ENCODE data around the gene CLEC10A.
"Not testable (repeated sequence)": the region's sequence is repeated elsewhere in the genome, so short reads cannot be mapped to it uniquely, and the experiment has no call there.

The CLEC10A gene

GRCh38 chr17:7120635-7121034, 40.6 kb upstream of the CLEC10A start:
- H2BK12ac ChIP-seq (ENCODE audit: low read length in 2 of 2); H4K91ac ChIP-seq (ENCODE audit: low read length); H3K4me2 ChIP-seq (ENCODE audit: low read length, poor library complexity, severe bottlenecking); H3K9me3 ChIP-seq (ENCODE audit: control insufficient read depth, low read length); H3K14ac ChIP-seq (ENCODE audit: low read length in 2 of 2); H3K4me1 ChIP-seq (ENCODE audit: control insufficient read depth, insufficient read depth, low read depth, low read length); H3K36me3 ChIP-seq (ENCODE audit: control insufficient read depth in 1 of 2, insufficient read depth in 2 of 2, low read depth in 1 of 2, low read length in 2 of 2); DNase-seq; H4K8ac ChIP-seq (ENCODE audit: low read length); H2BK5ac ChIP-seq (ENCODE audit: low read depth, low read length, poor library complexity, severe bottlenecking); H2BK15ac ChIP-seq (ENCODE audit: low read depth, poor library complexity, severe bottlenecking); H3K23ac ChIP-seq (ENCODE audit: low read length in 2 of 2); H3K9ac ChIP-seq (ENCODE audit: low read length); H3K4ac ChIP-seq (ENCODE audit: low read depth in 1 of 2, low read length in 2 of 2); H2AFZ ChIP-seq (ENCODE audit: low read depth, low read length); H3K18ac ChIP-seq (ENCODE audit: low read depth in 1 of 2, low read length in 2 of 2); H2BK120ac ChIP-seq (ENCODE audit: low read depth, low read length); H3K4me3 ChIP-seq (ENCODE audit: insufficient read depth in 1 of 2, low read depth in 1 of 2, low read length in 2 of 2); H3K27ac ChIP-seq (ENCODE audit: low read length, poor library complexity, severe bottlenecking); H2AK5ac ChIP-seq (ENCODE audit: low read length, severe bottlenecking); H3K79me1 ChIP-seq (replicated peaks; ENCODE audit: low read length, poor library complexity, severe bottlenecking): not testable (repeated sequence)
- WGBS, result 93% methylated on average over 12 of the region's 12 CpGs
- H3K27me3 ChIP-seq (ENCODE audit: control insufficient read depth in 1 of 2, insufficient read depth in 1 of 2, low read length in 2 of 2), result peaks cover 26 to 70% of the 10 kb centered on the region in 2 experiments

DNA sequence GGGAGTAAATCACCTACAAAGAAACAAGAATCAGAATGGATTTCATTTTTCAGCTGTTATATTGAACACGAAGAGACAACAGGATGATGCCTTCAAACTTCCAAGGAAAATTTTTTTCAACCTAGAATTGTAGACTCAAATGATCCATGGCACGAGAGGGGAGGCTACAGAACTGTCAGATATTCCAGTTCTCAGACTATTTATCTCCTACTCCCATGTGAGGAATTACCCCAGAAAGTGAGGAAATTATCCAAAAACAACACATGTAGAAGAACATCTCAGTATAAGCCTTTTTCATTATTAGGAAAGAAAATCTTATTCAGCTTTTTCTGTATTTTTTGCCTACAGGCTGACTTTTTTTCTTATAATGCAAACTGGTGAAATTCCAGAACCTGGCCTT, 40.1 kb upstream of the CLEC10A start:
- Histone ChIP-seq H2BK5ac (ENCODE audit: low read depth, low read length, poor library complexity, severe bottlenecking) (no peak overlapping the region), H3K4ac (ENCODE audit: low read depth in 1 of 2, low read length in 2 of 2) (no peak overlapping the region), H3K18ac (ENCODE audit: low read depth in 1 of 2, low read length in 2 of 2) (no peak overlapping the region), H3K14ac (ENCODE audit: low read length in 2 of 2) (no peak overlapping the region), H3K4me2 (ENCODE audit: low read length, poor library complexity, severe bottlenecking) (no peak overlapping the region), H3K4me1 (ENCODE audit: control insufficient read depth, insufficient read depth, low read depth, low read length) (no peaks in the 10 kb centered on the region), H3K23ac (ENCODE audit: low read length in 2 of 2) (no peak overlapping the region), H2AFZ (ENCODE audit: low read depth, low read length) (no peak overlapping the region), H3K27me3 (ENCODE audit: control insufficient read depth in 1 of 2, insufficient read depth in 1 of 2, low read length in 2 of 2) (peaks cover 26 to 70% of the 10 kb centered on the region in 2 experiments), H3K9ac (ENCODE audit: low read length) (no peak overlapping the region), H2BK12ac (ENCODE audit: low read length in 2 of 2) (no peak overlapping the region), H3K27ac (ENCODE audit: low read length, poor library complexity, severe bottlenecking) (no peak overlapping the region), H4K91ac (ENCODE audit: low read length) (no peak overlapping the region), H4K8ac (ENCODE audit: low read length) (no peak overlapping the region), H2BK15ac (ENCODE audit: low read depth, poor library complexity, severe bottlenecking) (no peak overlapping the region), H2AK5ac (ENCODE audit: low read length, severe bottlenecking) (no peak overlapping the region), H3K4me3 (ENCODE audit: insufficient read depth in 1 of 2, low read depth in 1 of 2, low read length in 2 of 2) (no peak overlapping the region), H2BK120ac (ENCODE audit: low read depth, low read length) (no peak overlapping the region), H3K36me3 (ENCODE audit: control insufficient read depth in 1 of 2, insufficient read depth in 2 of 2, low read depth in 1 of 2, low read length in 2 of 2) (no peaks in the 10 kb centered on the region), H3K79me1 (replicated peaks; ENCODE audit: low read length, poor library complexity, severe bottlenecking) (no peaks in the 10 kb centered on the region), H3K9me3 (ENCODE audit: control insufficient read depth, low read length) (peaks cover 3% of the 10 kb centered on the region)
- no peak for DNase-seq
- 86% methylated on average over 2 of the region's 2 CpGs for WGBS

- H3K9me3 ChIP-seq (ENCODE audit: control insufficient read depth, low read length), result peaks cover 3% of the 10 kb centered on the region
- no peaks in the 10 kb centered on the region for H3K36me3 ChIP-seq (ENCODE audit: control insufficient read depth in 1 of 2, insufficient read depth in 2 of 2, low read depth in 1 of 2, low read length in 2 of 2)
- peaks cover 24 to 73% of the 10 kb centered on the region in 2 experiments for H3K27me3 ChIP-seq (ENCODE audit: control insufficient read depth in 1 of 2, insufficient read depth in 1 of 2, low read length in 2 of 2)
- no peak overlapping the region for H2BK12ac ChIP-seq (ENCODE audit: low read length in 2 of 2)
- H3K4me1 ChIP-seq (ENCODE audit: control insufficient read depth, insufficient read depth, low read depth, low read length), result no peaks in the 10 kb centered on the region
- H3K4me2 ChIP-seq (ENCODE audit: low read length, poor library complexity, severe bottlenecking), result no peak overlapping the region
- no peak overlapping the region for H2AK5ac ChIP-seq (ENCODE audit: low read length, severe bottlenecking)
- no peak overlapping the region for H2BK5ac ChIP-seq (ENCODE audit: low read depth, low read length, poor library complexity, severe bottlenecking)
- no peak overlapping the region for H3K4ac ChIP-seq (ENCODE audit: low read depth in 1 of 2, low read length in 2 of 2)
- no peak for DNase-seq
- no peaks in the 10 kb centered on the region for H3K79me1 ChIP-seq (replicated peaks; ENCODE audit: low read length, poor library complexity, severe bottlenecking)
- WGBS, result 88% methylated on average over 11 of the region's 11 CpGs
- no peak overlapping the region for H3K27ac ChIP-seq (ENCODE audit: low read length, poor library complexity, severe bottlenecking)
- H3K4me3 ChIP-seq (ENCODE audit: insufficient read depth in 1 of 2, low read depth in 1 of 2, low read length in 2 of 2), result no peak overlapping the region
- no peak overlapping the region for H3K18ac ChIP-seq (ENCODE audit: low read depth in 1 of 2, low read length in 2 of 2)
- no peak overlapping the region for H3K14ac ChIP-seq (ENCODE audit: low read length in 2 of 2)
- H4K91ac ChIP-seq (ENCODE audit: low read length), result no peak overlapping the region
- H3K9ac ChIP-seq (ENCODE audit: low read length), result no peak overlapping the region
- no peak overlapping the region for H3K23ac ChIP-seq (ENCODE audit: low read length in 2 of 2)
- H4K8ac ChIP-seq (ENCODE audit: low read length), result no peak overlapping the region
- no peak overlapping the region for H2BK15ac ChIP-seq (ENCODE audit: low read depth, poor library complexity, severe bottlenecking)
- no peak overlapping the region for H2BK120ac ChIP-seq (ENCODE audit: low read depth, low read length)
- H2AFZ ChIP-seq (ENCODE audit: low read depth, low read length), result no peak overlapping the region
Measured at GRCh38 chr17:7119314-7119713, 39.3 kb upstream of the CLEC10A start.

GRCh38 chr17:7114875-7115614, 35.0 kb upstream of the CLEC10A start:
- Histone ChIP-seq H2BK12ac (ENCODE audit: low read length in 2 of 2) (no peak overlapping the region), H3K14ac (ENCODE audit: low read length in 2 of 2) (no peak overlapping the region), H2AFZ (ENCODE audit: low read depth, low read length) (no peak overlapping the region), H4K8ac (ENCODE audit: low read length) (no peak overlapping the region), H3K4me2 (ENCODE audit: low read length, poor library complexity, severe bottlenecking) (no peak overlapping the region), H3K18ac (ENCODE audit: low read depth in 1 of 2, low read length in 2 of 2) (no peak overlapping the region), H3K9ac (ENCODE audit: low read length) (no peak overlapping the region), H3K9me3 (ENCODE audit: control insufficient read depth, low read length) (peaks cover 3% of the 10 kb centered on the region), H2BK15ac (ENCODE audit: low read depth, poor library complexity, severe bottlenecking) (no peak overlapping the region), H3K4me1 (ENCODE audit: control insufficient read depth, insufficient read depth, low read depth, low read length) (no peaks in the 10 kb centered on the region), H2AK5ac (ENCODE audit: low read length, severe bottlenecking) (no peak overlapping the region), H3K4ac (ENCODE audit: low read depth in 1 of 2, low read length in 2 of 2) (no peak overlapping the region), H3K4me3 (ENCODE audit: insufficient read depth in 1 of 2, low read depth in 1 of 2, low read length in 2 of 2) (no peak overlapping the region), H3K27ac (ENCODE audit: low read length, poor library complexity, severe bottlenecking) (no peak overlapping the region), H2BK120ac (ENCODE audit: low read depth, low read length) (no peak overlapping the region), H2BK5ac (ENCODE audit: low read depth, low read length, poor library complexity, severe bottlenecking) (no peak overlapping the region), H4K91ac (ENCODE audit: low read length) (no peak overlapping the region), H3K23ac (ENCODE audit: low read length in 2 of 2) (no peak overlapping the region), H3K36me3 (ENCODE audit: control insufficient read depth in 1 of 2, insufficient read depth in 2 of 2, low read depth in 1 of 2, low read length in 2 of 2) (no peaks in the 10 kb centered on the region), H3K27me3 (ENCODE audit: control insufficient read depth in 1 of 2, insufficient read depth in 1 of 2, low read length in 2 of 2) (peaks cover 7 to 70% of the 10 kb centered on the region in 2 experiments), H3K79me1 (replicated peaks; ENCODE audit: low read length, poor library complexity, severe bottlenecking) (no peaks in the 10 kb centered on the region)
- WGBS, result 76% methylated on average over 18 of the region's 19 CpGs
- DNase-seq, result no peak
